AG04450 (cell line): ENCODE measurements around the gene SLN. TPM values are rescaled to one million over a fixed set of nuclear protein-coding genes. Genes with fewer than 3 reads are reported as not detected.

Experiments
- CTCF ChIA-PET: fragments of 300-600, 350-600 bp; formaldehyde crosslinking; extraction: SDS; loops from one replicate; lab custom pipeline; 2022; ENCODE audit warnings: antibody characterized with exemption, inconsistent platforms; lab: Charles Lee
- POLR2A ChIA-PET: fragments of 350-600 bp; formaldehyde crosslinking; extraction: SDS; loops from one replicate; lab custom pipeline; 2021; ENCODE audit warnings: antibody characterized with exemption, inconsistent platforms; lab: Yijun Ruan, JAX
- DNase-seq: peaks from one replicate; pipeline ENCODE4 v3.0.0-alpha.2; 2011; ENCODE audit warnings: low read depth, low spot score
- H3K27ac ChIP-seq: one replicate; pipeline ENCODE4 v1.5.1; 2012; ENCODE audit warnings: low read depth, low read length, control low read depth
- H3K27me3 ChIP-seq: one replicate; pipeline ENCODE4 v1.6.0; 2012; ENCODE audit warnings: low read length; ENCODE audit not compliant: control insufficient read depth, insufficient read depth
- H3K4me3 ChIP-seq: 2 replicates; pipeline ENCODE4 v1.5.1; 2011; ENCODE audit warnings: mild to moderate bottlenecking, low read depth, low read length, control low read depth
- H3K9me3 ChIP-seq: 2 replicates; pipeline ENCODE4 v1.5.1; 2012; ENCODE audit warnings: low read length; ENCODE audit not compliant: control insufficient read depth, insufficient read depth
- CTCF ChIP-seq: IDR thresholded peaks from 2 replicates; pipeline ENCODE4 v1.5.1; 2011; ENCODE audit warnings: low read depth, low read length, control low read depth, inconsistent platforms
- polyA plus RNA-seq: library from polyadenylated mRNA; depleted of rRNA; stranded (reverse); fragments of >200 nt; gene quantifications from 2 replicates; pipeline ENCODE4 v1.2.3, GENCODE V29; 2011

The SLN gene
- polyA plus RNA-seq, 1 experiment = not detected

- DNase-seq = no peak
- CTCF ChIA-PET = interaction anchor here (0.6 to 8.5 kb wide), 24 partner anchors 8 to 210 kb away, joined by 3 to 197 read pairs (median 6); partner anchors contain the start of gene ALKBH8
- Histone ChIP-seq H3K27ac (no peak overlapping the region), H3K27me3 (no peaks in the 10 kb centered on the region), H3K9me3 (no peaks in the 10 kb centered on the region), H3K4me3 (no peak overlapping the region)
- POLR2A ChIA-PET = no interaction called here
- no peak for TF ChIP-seq CTCF
Observed at GRCh38 chr11:107688322-107688918, 23.4 kb downstream of the SLN start.

GRCh38 chr11:107683807-107684206 is 28.0 kb downstream of the SLN start:
- POLR2A ChIA-PET = no interaction called here
- CTCF ChIA-PET = interaction anchor here (0.9 to 1.2 kb wide), 2 partner anchors 10 to 115 kb away, joined by 3 to 4 read pairs; no protein-coding TSS in a partner anchor
- no peaks in the 10 kb centered on the region for H3K9me3 ChIP-seq
- H3K27ac ChIP-seq = no peak overlapping the region
- peak; percentile 53 for TF ChIP-seq CTCF
- peaks cover 3% of the 10 kb centered on the region for H3K27me3 ChIP-seq
- H3K4me3 ChIP-seq = no peak overlapping the region
- no peak for DNase-seq

GRCh38 chr11:107683061-107683460 is 28.8 kb downstream of the SLN start:
- TF ChIP-seq CTCF = no peak
- CTCF ChIA-PET = interaction anchor here (0.9 to 2.3 kb wide), 3 partner anchors 10 to 317 kb away, joined by 3 to 12 read pairs (median 3); no protein-coding TSS in a partner anchor
- no peaks in the 10 kb centered on the region for H3K9me3 ChIP-seq
- H3K27me3 ChIP-seq = peaks cover 3% of the 10 kb centered on the region
- no peak overlapping the region for H3K27ac ChIP-seq
- no peak for DNase-seq
- H3K4me3 ChIP-seq = no peak overlapping the region
- POLR2A ChIA-PET = no interaction called here

- H3K27me3 ChIP-seq = peaks cover 3% of the 10 kb centered on the region
- H3K9me3 ChIP-seq = no peaks in the 10 kb centered on the region
- no peak overlapping the region for H3K4me3 ChIP-seq
- DNase-seq = no peak
- H3K27ac ChIP-seq = no peak overlapping the region
- CTCF ChIA-PET = interaction anchor here (0.6 to 2.3 kb wide), 3 partner anchors 61 to 317 kb away, joined by 3 to 12 read pairs (median 3); no protein-coding TSS in a partner anchor
- POLR2A ChIA-PET = no interaction called here
- TF ChIP-seq CTCF = no peak
Observed at GRCh38 chr11:107682572-107682971, 29.3 kb downstream of the SLN start.

- POLR2A ChIA-PET = no interaction called here
Observed at GRCh38 chr11:107682171-107682570, 29.7 kb downstream of the SLN start.

More at GRCh38 chr11:107682171-107682570, 29.7 kb downstream of the SLN start:
- TF ChIP-seq CTCF = no peak
- Histone ChIP-seq H3K27me3 (peaks cover 3% of the 10 kb centered on the region), H3K9me3 (no peaks in the 10 kb centered on the region), H3K4me3 (no peak overlapping the region), H3K27ac (no peak overlapping the region)
- DNase-seq = no peak
- CTCF ChIA-PET = interaction anchor here (0.6 to 2.3 kb wide), 3 partner anchors 62 to 318 kb away, joined by 3 to 12 read pairs (median 3); no protein-coding TSS in a partner anchor
